Amniotic epithelial cell (primary cell): ENCODE data around the gene PSMD5.

Source experiments
- DNase-seq: peaks from one replicate; pipeline ENCODE4 v3.0.0-alpha.2; 2010; ENCODE audit warnings: low read depth

PSMD5 gene

DNA sequence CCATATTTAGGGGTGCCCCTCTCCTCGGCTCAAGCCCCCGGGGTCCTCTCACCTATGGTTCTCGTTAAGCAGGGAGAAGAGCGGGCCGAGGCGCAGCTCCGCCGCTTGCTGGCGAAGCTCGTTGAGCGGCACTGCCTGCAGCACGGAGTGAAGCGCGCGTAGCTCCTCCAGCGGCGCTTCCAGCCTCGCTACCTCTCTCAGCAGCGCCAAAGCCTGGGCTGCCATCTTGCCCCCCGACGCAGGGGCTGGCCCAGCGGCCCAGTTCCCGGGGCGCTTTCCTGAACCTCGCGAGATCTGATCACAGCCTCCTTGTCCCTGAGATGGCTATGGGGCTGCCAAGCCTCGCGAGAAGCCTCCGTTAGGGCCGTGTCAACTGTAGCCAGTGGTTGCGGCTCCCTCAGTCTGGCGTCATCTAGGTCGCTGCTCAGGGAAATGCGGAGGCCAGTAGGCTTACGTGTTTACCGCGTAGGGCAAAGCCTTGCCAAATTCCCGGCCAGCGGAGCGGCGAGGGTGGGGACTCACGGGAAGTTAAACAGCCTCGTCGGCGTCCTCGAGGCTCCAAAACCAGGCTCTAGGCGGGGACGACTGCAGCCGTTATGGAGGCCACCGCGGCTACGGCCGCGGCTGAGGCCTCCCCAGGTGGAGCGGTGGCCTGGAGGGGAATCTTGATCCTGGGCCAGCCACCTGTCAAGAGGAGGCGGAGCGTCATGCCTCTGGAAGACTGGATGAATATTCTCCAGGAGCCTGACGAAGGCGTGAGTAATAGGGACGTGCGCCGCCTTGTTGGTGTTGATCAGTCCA lies at the start of gene PSMD5:
Gene PSMD5 (minus strand): TSS at position 238 of the 801 bp plus-strand sequence. CDS start 13 bp downstream, at position 225.
- DNase-seq, result peak; percentile 99

DNA sequence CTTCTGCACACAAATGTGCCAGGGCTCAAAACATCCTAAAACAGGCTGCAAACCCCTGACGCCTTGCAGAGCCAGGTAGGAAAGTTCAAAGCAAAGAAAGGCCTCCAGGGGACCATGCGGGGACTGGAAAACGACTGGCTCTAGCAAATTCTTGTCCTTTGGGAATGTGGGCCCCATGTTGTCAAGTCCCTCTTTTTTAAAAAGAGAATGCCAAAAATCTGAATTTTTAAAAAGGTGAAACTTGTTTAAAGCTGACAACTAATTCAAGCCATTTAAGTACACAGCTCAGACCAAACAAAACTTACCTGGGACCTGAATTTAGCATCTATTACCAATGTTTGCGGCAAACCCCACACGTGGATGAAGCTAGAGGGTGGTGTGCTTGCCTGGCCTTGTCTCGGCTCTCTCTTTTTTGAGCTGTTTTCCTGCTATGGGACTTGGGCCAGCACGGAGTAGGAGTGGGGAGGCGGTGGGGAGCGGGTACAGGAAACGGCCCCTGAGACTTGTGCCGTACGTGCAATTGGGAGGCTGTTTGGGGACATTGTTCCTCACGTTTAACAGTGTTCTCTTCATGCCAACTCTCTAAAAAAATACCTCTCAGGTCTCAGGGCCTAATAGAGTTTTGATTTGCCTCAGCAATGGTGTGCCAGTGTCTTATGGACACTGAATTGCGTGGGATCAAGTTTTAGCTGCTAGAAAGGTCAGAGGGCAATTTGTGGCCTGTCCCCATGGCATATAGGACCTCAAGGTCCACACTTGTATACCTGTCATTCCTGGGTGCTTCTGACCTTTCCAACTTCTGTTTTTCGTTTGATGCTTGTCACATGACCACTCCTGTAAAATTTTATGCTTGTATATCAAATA lies 49.4 kb upstream of the PSMD5 start:
- no peak for DNase-seq

DNA sequence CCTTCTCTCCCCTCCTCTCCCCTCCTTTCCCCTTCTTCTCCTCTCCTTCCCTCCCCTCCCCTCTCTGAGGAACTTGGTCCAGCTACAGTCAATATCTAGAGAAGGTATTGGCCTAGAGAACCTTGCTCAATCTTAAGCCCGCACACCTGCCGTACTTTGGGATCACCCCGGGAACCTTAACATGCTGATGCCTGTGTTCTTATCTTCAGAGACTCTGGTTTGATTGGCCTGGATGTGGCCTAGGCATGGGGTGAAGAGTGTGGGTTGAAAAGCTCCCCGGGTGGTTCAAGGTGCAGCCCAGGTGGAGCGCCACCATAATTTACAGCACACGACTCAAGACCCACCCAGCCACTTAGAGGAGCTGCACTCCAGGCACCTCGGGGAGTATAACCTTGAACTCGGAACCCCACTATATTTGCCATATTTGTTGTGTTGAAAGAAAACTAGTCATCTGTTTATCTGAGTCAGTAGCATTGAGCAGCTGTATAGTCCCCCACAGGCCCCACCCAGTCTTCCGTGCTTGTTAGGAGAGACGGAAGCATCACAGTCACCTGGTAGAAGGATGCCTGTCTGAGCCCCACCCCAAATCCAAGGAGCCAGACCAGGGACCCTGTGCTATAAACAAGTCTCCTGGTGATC lies 48.6 kb upstream of the PSMD5 start:
- DNase-seq, result no peak

DNA sequence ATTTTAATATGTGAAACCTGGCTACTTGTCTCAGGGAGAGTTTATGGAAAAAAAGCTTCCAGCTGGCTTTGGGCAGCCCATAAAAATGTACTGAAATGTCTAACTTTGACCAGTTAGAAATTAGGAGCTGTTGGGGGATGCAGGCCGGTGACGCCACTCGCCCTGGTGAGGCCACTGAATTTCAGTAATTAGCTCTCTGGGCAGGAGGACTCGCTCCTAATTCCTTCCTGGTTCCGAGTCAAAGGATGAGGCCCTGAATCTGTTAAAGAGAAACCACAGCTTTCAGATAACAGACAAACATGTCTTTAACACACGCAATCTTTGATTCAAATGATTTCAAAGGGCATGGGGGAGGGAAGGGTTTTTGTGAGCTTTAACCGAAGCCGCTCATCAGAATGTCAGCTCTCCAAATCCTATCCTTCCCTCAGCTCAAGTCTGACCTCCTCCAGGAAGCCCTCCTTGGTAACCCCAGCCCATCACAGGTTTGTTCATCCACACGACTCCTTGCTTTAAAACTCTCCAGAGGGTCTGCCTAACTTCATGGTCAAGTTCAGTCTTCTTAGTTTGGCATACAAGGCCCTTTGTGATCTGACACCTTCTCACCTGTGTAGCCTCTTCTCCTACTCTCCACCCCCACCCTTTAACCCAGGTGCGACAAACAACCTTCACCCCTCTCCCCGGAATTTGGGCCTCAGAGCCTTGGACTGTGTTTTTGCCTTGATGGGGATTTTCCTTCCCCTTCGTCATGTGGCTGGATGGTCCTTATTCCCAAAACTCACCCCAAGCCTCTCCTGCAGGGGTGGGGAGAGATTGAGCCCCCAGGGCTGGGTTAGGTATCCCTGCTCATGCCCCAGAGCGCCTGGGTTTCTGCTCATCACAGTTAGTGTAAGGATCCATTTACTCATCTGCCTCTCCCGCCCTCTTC lies 47.9 kb upstream of the PSMD5 start:
- peak; percentile 80 for DNase-seq

DNA sequence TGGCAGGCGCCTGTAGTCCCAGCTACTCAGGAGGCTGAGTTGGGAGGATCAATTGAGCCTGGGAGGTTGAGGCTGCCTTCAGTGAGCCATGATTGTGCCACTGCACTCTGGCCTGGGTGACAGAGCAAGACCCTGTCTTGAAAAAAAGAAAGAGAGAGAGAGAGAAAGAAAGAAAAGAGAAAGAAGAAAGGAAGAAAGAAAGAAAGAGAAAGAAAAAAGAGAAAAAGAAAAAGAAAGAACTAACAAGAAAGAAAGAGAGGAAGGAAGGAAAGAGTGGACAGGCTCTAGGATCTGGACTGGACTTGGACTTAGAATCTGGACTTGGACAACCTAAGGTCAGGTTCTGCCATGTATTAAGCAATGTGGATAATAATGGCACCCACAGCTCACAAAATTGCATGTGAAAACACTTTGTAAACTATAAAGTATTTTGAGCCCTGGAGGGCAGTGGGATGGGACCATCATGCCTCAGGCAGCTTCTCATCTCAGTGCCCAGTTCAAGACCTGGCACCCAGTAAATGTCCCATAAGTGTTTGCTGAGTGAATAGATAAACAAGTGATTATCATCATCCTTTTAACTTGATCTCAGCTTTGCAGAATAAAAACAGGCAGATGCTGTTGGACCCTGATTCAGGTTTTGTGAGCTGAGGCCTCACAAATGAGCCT lies 47.0 kb upstream of the PSMD5 start:
- no peak for DNase-seq

DNA sequence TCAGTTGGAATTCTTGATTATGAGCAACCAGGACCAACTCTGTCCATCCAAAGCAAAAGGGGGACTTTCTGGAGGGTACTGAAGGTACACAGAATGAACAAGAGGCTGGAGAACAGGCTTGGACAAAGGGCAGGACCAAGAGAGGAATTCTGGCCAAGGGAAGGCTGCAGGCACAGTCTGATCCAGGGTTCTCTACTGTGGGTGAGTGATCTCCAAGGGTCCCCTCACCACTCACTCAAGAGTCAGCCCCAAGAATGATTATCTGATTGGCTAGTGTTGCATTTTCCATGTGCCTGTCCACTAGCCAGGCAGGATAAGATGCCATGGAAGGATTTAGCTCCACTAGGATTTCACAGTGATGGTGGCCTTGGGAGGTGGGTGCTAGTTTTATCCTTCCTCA lies 45.9 kb upstream of the PSMD5 start:
- no peak for DNase-seq

DNA sequence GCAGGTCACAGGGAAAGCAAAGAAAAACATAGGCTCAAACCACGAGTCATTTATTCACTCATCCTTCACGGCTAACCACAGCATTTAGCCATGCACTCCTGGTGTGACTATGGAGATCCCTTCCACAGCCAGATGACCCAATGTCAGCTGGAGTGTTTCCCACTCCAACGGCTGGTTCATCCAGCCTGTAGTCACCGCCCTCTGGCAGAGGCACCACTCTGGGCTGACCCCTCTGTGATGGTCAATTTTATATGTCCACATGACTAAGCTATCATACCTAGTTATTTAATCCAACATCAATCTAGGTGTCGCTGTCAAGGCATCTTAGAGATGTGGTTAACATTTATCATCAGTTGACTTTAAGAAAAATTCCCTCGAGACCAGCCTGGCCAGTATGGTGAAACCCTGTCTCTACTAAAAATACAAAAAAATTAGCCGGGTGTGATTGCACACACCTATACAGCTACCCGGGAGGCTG lies 43.8 kb upstream of the PSMD5 start:
- DNase-seq, result peak; percentile 56

DNA sequence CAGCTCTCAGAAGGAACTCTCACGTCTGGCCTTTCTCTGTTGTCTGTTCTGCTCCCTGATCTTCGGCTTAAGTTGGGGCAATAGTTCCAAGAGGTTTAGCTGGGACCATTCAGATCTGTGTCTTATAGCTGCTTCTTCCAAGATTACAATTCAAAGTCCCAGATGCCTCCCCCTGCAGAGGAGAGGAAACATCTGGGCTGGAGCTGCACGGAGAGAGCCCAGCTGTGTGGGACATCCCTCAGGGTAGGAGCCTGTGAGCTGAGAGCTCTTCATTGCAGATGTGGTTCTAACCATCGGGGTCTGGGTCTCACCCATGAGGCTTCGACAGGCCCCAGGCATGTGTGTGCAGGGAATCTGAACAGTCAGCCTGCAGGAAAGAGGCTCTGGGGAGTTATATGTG lies 43.2 kb upstream of the PSMD5 start:
- DNase-seq, result no peak

DNA sequence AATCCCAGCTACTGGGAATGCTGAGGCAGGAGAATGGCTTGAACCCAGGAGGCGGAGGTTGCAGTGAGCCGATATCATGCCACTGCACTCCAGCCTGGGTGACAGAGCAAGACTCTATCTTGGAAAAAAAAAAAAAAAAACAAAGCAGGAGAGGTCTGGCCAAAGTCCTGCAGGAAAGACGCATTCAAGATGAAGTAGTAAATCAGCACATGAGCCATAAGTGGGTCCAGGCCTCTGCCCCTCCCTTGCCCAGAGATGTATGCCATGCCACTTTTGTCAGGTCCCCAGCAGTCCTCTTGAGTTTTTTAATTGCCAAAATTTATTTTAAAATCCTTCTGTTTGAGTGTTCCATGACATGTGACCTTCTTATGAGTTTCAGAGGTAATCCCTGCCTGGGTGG lies 42.7 kb upstream of the PSMD5 start:
- DNase-seq, result no peak

DNA sequence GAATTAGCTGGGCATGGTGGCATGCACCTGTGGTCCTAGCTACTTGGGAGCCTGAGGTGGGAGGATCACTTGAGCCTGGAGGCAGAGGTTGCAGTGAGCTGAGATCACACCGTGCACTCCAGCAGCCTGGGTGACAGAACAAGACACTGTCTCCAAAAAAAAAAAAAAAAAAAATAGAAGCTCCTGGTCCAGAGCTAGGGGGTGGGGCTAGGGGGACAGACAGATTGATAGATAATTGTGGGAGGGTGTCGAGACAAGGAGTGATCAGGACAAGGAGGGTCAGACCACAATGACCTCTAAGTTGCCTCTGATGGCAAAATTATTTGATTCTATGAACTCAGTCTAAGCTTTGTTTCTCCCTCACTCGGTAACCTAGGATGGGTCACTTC lies 40.9 kb upstream of the PSMD5 start:
- no peak for DNase-seq

DNA sequence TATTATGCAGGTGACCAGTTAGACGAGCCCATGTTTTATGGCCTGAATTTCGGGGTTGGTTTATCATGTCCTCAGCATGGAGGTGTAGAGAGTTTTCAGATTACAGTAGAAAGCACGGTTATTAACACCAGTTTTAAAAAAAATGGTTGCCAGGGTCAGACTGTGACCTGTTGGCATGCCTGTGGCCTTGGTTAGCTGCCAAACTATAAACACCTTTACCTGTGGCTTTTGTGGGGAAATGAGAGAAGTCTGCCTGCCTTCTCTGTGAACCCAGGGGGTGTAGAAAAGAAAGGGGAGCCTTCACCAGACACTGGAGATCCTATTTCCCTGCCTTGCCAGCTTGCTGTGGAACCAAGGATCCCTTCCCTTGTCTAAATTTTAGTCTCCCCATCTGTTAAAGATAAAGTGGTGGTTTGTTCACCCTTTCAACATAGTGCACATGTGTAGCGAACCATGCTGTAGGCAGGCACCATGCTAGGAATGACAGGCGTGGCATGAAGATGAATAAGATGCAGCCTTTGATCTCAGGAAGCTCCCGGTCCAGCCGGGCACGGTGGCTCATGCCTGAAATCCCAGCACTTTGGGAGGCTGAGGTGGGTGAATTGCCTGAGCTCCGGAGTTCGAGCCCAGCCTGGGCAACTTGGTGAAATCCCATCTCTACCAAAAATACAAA lies 40.3 kb upstream of the PSMD5 start:
- no peak for DNase-seq

DNA sequence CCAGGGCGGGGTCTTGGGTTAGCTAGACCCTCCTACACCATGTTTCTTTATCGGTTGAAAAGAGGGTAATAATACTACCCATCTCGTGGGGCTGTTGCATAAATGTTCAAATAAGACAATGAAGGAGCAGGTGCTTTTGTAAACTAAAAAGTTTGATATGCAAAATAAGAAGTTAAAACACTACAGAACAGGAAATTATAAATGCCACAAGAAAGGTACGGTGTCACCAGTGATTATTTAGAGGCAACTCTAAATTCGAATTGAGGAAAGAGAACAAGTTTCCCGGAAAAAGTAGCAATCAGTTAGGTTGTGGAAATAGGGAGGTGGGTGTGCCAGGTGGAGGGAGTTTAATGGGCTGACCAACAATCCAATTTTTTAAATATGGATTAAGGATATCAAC lies 36.7 kb upstream of the PSMD5 start:
- no peak for DNase-seq

DNA sequence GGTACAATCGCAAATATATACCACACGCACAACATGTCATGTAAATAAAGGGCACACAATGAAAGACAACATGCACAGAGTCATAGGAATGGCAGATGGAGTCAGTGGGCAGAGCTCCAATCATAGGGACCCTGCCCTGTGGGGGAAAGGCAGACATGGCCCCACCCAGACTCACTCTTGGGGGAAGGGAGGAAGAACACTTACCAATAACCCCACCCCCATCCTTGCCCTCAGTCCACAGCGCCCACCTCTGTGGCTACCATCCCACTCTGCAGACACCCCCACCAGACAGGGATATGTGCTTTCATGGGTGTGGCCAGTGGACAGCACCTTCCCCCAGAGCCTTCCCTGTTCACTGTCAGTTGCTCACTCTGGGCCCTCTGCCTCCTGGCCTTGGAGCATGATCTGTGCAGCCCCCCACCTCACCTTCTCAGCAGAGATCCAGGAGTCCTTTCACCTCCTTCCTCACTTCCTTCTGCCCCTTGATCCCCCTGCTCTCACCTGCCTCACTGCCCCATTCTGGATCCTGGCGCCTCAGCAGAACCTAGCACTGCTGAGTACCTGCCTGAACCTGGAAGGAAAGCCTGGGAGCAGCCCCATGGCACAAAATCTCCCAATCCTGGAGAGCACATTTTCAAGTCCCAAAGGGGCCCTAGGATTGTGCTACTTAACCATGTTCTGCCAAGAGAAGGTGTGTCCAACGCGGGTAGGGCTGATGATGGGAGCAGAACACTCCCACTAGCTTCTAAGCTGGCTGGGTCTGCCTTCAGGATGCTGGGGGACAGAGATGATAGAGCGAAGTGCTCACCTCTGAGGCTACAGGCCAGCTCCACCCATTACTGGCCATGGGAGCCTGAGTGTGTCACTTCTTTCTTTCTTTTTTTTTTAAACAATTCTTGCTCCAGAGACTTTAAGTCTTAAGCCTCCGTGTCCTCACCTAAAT lies 35.7 kb upstream of the PSMD5 start:
- no peak for DNase-seq

DNA sequence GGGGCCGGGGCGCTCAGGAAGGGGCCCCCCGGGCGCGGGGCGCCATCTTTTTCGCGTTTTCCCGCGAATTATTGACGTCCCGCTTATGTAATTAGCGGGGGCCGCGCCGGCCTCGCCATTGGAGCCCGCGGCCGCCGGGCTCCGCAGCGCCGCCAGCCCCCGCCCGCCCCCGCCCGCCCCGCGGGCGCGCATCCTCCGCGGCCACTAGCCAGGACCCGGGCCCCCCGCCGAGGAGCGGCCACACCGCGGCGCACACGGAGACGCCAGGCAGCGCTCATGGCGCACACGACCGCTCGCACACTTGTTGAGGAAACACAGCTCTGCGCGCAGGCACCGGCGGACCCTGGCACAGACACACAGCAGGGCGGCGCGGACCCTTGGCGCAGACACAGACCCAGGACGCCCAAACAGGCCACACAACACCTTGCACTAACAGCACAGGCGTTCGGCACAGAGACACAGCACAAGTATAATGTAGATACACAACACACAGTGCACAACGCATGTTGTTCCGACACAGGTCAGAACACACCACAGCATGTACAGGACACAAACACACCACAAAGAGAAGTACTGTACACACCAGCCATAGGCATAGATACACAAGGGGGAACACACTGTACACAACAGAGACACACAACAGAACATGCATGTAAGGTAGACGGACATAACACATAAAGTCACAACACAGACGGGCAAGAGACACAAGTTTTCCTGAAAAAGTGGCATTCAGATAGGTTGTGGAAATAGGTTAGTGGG lies 34.7 kb upstream of the PSMD5 start:
- peak; percentile 29 for DNase-seq

DNA sequence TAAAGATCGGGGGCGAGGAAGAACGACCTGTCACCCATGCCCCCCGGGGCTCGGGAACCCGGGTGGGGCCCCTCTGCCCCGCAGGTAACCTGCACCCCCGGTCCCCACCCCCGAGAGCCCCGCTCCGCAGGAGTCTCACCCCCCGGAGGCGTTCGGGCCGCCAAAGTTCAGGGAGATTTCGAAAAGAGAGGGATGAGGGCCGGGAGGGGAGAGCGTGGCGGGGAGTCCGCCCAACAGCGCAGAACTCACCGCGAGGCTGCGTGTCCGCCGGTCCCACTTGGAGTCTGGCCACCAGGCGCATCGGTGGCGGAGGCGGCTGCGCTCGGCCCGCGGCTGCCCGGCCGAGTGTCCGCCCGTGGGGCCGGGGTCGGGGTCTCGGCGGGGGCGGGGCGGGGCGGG lies 34.1 kb upstream of the PSMD5 start, which contains the start of gene PHF19:
Gene PHF19 (minus strand): TSS at position 347 of the 399 bp plus-strand sequence. CDS start 2,447 bp downstream, outside the sequence.
- no peak for DNase-seq

DNA sequence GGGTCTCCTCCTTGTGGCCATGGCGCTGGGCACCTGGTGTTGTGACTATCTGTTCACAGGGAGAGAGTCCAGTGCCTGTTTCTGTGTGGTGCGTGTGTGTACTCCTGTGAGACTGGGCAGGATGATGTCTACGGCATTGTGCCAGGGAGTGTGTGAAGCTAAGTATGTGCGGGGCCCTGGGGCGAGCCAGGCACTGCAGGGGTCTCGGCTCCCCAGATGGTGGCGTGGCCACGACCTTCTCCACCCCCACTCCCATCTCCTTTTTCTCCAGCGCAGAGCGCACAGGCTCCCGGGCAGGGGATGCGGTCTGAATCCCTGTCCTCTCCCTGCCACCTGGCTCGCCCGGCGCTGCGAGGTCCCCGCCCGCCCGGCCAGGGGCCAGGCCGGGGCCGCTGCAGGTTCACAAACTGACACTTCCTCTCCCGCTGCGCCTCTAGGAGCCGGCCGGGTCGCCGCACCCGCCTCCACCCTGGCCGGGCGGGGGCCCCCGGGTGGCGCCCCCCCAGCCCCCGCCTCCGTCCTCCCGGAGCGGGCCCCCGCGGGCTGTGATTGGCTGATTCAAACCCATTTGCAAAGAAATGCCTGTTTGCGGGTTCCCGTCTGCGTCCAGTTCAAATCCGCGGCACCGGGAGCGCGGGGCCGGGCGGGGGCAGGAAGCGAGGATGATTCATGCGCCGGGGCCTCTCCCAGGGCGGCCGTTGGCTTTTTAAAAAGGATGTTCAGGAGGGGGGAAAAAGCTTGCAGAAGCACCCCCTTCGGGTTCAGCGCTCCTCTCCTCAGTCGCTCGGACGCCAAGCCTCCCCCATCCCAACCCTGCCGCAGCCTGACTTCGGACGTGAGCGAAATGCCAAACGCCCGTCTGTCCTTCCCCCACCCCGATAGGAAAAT lies 33.5 kb upstream of the PSMD5 start:
- peak; percentile 76 for DNase-seq

DNA sequence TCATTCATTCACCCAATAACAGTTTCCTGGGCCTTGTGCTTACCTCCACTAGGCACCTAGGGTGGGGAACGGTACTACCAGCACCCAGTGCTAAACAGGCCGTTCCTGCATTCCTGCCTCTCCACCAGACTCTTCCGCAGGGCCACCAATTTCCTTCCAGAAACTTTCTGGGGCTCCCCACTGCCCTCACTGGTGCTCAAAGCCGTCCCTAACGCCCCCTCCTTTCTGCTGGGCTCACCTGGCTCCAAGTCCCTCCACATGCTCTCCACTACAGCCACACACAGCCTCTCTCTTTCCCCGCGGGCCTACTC lies 32.9 kb upstream of the PSMD5 start:
- DNase-seq, result no peak

DNA sequence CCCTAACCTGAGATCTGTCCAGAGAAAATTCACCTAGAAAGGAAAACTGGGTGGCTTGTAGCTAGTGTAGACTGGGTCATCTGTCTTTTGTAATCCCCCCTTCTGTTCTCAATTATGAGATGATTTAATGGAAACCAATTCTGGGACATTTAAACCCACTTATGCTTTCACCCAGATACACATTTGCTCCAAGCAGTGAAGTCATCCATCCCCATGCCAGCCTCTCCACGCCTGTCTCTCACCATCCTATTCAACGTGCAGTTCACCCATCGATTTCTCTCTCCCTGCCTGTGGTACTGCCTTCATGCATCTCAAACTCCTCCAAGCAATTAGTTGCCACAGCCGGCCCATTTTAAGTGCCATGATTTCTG lies 32.5 kb upstream of the PSMD5 start:
- DNase-seq, result no peak
